PFSK-1 (cell line): ENCODE results near the gene NEGR1.

Experiments
- FOXP2 ChIP-seq: optimal IDR thresholded peaks from 2 replicates; pipeline ENCODE3; 2011; ENCODE audit warnings: borderline replicate concordance, control low read depth, inconsistent platforms; ENCODE audit not compliant: insufficient read depth; ENCODE audit errors: extremely low read length, extremely low read depth
- POLR2AphosphoS5 ChIP-seq: IDR thresholded peaks from 2 replicates; pipeline ENCODE4 v1.6.1; 2012; ENCODE audit warnings: low read depth, mild to moderate bottlenecking, control low read depth, low read length, moderate library complexity
- SIN3A ChIP-seq: IDR thresholded peaks from 2 replicates; pipeline ENCODE4 v1.6.1; 2012; ENCODE audit warnings: mild to moderate bottlenecking, low read length, moderate library complexity, borderline replicate concordance; ENCODE audit not compliant: insufficient read depth
- TAF1 ChIP-seq: IDR thresholded peaks from 2 replicates; pipeline ENCODE4 v1.6.1; 2012; ENCODE audit warnings: low read length, control low read depth, borderline replicate concordance; ENCODE audit not compliant: insufficient read depth
- TF ChIP-seq, protein P1 (sequence below), 2 experiments: IDR thresholded peaks; 2 replicates each; pipeline versions ENCODE4 v1.6.1 to v1.8.0; 2011 to 2012; ENCODE audit warnings: low read depth in 2 of 2, low read length in 2 of 2, control low read depth in 1 of 2, inconsistent platforms in 1 of 2, mild to moderate bottlenecking in 1 of 2, moderate library complexity in 1 of 2; ENCODE audit not compliant: insufficient read depth in 1 of 2

Gene NEGR1

DNA sequence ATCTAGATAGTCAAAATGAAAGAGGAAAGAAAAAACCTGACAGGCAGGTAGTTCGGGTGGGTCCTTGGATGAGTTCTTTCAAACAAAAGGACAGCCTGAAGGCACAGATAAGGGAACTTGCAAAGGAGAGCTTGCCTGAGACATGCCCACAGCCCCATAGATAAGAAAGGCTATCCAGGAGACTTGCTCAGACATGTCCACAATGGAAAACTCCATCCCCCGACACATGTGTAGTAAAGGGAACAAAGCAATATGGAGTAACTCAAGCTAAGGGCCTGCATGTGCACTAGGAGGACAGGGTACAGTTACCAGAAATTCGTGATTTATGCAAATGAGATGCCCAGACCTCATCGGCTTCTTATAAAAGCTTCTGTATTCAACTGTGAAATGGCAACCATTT is 281.5 kb downstream of the NEGR1 start:
- TF ChIP-seq TAF1, result no peak
- TF ChIP-seq, protein P1, sequence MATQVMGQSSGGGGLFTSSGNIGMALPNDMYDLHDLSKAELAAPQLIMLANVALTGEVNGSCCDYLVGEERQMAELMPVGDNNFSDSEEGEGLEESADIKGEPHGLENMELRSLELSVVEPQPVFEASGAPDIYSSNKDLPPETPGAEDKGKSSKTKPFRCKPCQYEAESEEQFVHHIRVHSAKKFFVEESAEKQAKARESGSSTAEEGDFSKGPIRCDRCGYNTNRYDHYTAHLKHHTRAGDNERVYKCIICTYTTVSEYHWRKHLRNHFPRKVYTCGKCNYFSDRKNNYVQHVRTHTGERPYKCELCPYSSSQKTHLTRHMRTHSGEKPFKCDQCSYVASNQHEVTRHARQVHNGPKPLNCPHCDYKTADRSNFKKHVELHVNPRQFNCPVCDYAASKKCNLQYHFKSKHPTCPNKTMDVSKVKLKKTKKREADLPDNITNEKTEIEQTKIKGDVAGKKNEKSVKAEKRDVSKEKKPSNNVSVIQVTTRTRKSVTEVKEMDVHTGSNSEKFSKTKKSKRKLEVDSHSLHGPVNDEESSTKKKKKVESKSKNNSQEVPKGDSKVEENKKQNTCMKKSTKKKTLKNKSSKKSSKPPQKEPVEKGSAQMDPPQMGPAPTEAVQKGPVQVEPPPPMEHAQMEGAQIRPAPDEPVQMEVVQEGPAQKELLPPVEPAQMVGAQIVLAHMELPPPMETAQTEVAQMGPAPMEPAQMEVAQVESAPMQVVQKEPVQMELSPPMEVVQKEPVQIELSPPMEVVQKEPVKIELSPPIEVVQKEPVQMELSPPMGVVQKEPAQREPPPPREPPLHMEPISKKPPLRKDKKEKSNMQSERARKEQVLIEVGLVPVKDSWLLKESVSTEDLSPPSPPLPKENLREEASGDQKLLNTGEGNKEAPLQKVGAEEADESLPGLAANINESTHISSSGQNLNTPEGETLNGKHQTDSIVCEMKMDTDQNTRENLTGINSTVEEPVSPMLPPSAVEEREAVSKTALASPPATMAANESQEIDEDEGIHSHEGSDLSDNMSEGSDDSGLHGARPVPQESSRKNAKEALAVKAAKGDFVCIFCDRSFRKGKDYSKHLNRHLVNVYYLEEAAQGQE (IDR thresholded peaks at IDR 0.05; ENCODE audit: insufficient read depth in 1 of 2, low read depth in 2 of 2, low read length in 2 of 2), result no peak
- TF ChIP-seq SIN3A, result no peak
- no peak for TF ChIP-seq FOXP2
- no peak for TF ChIP-seq POLR2AphosphoS5

DNA sequence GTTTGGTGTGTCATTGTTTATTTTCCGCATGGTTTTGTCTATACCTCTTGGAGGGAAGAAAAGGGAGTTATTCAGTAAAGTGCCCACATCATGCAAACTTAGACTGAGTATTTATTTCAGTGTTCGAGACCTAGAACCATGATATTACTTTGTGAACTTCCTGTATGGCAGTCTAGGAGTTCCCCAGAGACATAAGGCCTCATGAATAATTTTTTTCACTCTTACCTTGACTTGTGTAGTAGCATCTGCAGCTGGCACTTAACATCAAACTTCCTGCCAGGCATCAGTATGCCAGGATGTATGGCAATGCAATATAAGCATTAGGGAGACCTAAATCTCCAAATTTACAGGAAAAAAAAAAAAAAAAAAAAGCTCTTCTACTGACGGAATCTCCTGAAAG is 287.7 kb downstream of the NEGR1 start:
- TF ChIP-seq FOXP2 (no peak), POLR2AphosphoS5 (no peak)
- TF ChIP-seq, protein P1 (IDR thresholded peaks at IDR 0.05; ENCODE audit: insufficient read depth in 1 of 2, low read depth in 2 of 2, low read length in 2 of 2), result no peak

DNA sequence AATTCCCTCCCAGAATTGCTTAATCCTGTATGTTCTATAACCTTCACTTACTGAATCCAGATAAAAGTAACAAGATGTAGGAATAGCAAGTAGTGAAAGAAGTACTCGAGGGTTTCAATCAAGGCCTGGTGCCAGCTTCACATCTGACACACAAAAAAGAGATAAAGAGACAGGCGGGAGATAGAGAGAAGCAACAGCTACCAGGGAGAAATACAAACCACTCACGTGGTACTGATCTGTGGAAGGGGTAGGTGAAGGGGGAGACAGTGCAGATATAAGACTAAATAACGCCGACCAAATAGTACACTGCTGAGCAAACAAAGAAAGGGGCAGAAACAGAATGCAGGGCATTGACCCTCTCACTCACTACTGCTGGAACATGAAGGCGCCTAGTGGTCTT is 295.2 kb downstream of the NEGR1 start:
- TF ChIP-seq, protein P1 (IDR thresholded peaks at IDR 0.05; ENCODE audit: insufficient read depth in 1 of 2, low read depth in 2 of 2, low read length in 2 of 2), result no peak
- TF ChIP-seq POLR2AphosphoS5, result no peak
- no peak for TF ChIP-seq TAF1
- no peak for TF ChIP-seq SIN3A
- no peak for TF ChIP-seq FOXP2

DNA sequence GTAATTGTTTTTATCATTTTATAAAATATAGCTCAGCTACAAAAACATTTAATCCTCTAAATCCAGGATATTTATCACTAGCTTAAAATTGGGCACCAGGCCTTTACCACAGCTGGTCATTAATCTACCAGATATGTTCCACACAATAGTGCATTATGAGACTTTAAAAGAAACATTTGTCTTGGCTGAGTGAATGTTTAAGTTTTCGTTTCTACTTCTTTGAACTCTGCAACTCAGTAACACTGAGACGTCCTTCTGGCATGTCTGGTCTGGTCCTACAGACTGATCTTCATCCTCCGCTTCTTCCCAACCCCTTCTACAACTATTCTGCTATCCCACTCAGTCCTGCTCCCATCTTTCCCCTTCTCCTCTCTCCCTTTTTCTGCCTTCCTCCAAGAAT is 296.2 kb downstream of the NEGR1 start:
- TF ChIP-seq, protein P1 (IDR thresholded peaks at IDR 0.05; ENCODE audit: insufficient read depth in 1 of 2, low read depth in 2 of 2, low read length in 2 of 2), result no peak
- no peak for TF ChIP-seq SIN3A
- no peak for TF ChIP-seq POLR2AphosphoS5
- TF ChIP-seq FOXP2, result no peak
- no peak for TF ChIP-seq TAF1

DNA sequence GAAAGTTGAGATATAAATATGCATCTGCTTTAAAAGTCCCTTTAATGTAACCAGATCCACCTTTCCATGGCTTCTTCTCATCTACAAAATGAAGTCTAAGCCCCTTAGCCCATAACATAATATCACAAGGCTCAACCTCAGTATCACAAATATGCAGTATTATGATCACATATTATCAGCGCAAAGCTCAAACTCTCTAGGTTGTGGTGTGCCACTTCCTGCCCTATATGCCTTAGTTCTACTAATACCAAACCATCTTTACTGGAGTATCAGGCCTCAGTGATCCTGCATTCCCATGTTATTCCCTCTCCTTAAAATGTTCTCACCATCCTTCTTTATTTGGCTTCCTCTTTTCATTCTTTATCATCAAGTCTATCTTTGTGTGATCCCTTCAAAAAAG is 301.8 kb downstream of the NEGR1 start:
- no peak for TF ChIP-seq TAF1
- TF ChIP-seq, protein P1 (IDR thresholded peaks at IDR 0.05; ENCODE audit: insufficient read depth in 1 of 2, low read depth in 2 of 2, low read length in 2 of 2), result no peak
- no peak for TF ChIP-seq FOXP2
- no peak for TF ChIP-seq SIN3A
- TF ChIP-seq POLR2AphosphoS5, result no peak
